Prostate gland (tissue), 2 donors: ENCODE data around the gene IL25.

ENCODE experiments used
- CTCF ChIP-seq, 4 experiments: fragments of 200-600 bp in 2 of 4; fragments of 450-650 bp in 2 of 4; sonication (generic) in 2 of 4; IDR thresholded peaks; 1 replicate in 3 of 4; 2 replicates in 1 of 4; pipeline ENCODE4 v1.5.1; 2016 to 2019; ENCODE audit warnings: antibody characterized with exemption in 4 of 4, mild to moderate bottlenecking in 2 of 4, moderate library complexity in 2 of 4
- POLR2A ChIP-seq: fragments of 450-650 bp; IDR thresholded peaks from one replicate; pipeline ENCODE4 v1.6.1; 2016; ENCODE audit warnings: antibody characterized with exemption, mild to moderate bottlenecking
- POLR2AphosphoS5 ChIP-seq: sonication (generic); formaldehyde crosslinking; IDR thresholded peaks from one replicate; pipeline ENCODE4 v1.6.1; 2017; ENCODE audit warnings: antibody characterized with exemption

DNA sequence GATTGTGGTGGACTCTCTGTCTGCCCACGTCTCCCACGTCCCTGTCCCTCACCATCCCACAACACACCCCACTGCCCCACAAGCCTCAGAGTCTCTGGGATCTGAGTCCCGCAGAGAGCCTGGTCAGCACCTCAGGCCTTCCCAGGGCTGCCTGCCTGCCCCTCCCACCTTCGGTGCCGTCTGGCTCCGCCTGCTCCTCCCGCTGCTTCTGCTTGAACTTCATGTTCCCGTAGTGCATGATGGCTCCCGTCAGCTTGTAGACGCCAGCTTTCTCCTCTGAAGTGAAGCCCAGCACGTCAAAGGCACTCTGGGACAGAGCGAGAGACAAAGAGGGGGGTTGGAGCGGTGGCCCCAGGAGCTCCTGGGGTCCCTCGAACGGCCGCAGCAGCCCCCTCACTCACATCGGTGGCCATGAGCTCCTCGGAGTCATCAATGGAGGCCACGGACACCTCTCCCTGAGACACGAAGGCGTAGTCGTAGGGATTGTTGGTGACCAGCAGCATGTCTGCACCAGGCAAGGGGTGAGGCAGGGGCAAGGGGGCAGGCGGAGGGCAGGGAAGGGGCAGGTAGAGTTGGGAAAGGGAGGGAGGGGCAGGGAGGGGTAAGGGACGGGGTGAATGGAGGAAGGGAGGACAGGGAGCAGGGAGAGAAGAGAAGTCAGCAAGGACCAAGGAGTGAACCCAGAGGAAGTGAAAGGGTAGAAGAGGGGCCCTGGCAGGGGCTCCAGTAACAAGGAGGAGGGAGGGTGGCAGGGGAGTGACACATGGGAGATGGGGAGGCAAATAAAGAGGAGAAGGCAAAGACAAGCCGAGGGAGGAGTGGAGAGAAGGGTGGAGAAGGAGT is 29.9 kb downstream of the IL25 start:
- TF ChIP-seq CTCF (IDR thresholded peaks at IDR 0.05) (no peak), POLR2AphosphoS5 (no peak), POLR2A (no peak)
